Measurements from ENCODE around the gene ST7.

The ST7 gene

DNA sequence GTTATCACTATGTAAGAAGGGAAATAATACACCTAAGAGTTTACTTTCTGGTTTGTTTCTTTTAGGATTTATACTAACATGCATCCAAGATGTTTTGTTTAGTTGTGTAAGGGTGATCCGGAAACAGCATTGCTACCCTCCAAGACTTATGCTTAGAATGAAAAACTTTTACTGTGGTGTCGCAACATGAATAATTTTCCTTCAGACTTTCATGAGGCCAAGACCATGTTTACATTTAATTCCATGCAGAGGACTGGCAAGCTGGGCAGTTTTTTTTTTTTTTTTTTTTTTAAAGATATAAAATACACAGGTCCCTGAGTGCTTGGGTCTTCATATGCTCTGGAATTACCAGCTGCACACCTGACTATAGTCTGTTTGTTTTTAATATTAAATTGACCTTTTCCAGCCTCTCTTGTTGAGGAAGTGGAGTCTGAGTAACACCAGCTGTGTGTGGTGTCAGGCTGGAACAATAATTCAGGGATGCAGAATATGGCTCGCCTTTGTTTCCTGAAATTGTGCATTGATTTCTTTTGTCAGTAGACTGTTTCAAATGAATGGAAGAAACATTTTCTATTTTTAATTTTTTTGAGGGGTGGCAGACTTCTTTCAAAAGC, 81.7 kb downstream of the ST7 start:
- peak; percentile 97 for DNase-seq

DNA sequence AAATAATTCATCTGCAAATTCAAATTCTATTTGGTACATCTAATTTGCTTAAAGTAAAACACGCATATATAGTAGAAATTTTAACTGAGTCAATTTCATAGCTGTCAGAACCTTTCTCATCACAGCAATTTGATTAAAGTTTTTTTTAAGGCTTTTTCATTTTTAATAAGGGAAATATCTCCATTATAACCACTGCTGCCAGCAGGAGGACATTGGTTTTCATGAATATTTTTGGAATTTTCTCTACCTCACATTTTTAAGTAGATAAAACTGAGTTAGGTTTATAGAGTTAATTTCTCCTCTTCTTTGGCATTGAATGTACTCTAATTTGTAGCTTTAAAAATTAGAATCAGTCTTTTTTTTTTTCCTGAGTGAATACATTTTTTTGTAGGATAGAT, 82.2 kb downstream of the ST7 start:
- DNase-seq: no peak

DNA sequence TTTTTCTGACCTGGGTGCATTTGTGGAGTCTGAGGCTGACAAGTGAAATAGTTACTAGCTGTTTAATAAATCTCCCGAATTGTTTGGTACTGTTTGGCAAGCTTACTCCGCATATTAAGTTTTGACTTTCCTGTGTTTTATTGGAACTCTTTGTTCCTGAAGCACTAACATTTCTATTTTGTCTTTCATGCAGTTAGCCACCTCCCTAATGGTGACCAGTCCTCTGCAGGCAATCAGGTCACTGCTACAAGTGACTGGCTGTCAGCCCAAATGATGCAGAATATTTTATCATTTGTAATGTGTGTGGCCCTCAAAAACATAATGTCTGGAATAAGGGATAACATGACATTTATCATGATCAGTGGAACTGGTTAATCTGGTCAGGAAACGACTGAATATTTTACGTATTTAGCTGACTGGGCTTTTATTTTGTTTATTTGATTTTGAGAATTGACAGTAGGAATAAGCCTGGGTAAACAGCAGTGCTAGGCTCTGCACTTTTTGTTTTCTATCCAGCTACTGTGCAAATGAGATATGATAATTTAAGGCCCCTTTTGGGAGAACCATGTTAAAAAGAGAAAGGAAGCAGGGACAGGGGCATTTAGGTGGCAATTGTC, 82.9 kb downstream of the ST7 start:
- peak; percentile 14 for DNase-seq

DNA sequence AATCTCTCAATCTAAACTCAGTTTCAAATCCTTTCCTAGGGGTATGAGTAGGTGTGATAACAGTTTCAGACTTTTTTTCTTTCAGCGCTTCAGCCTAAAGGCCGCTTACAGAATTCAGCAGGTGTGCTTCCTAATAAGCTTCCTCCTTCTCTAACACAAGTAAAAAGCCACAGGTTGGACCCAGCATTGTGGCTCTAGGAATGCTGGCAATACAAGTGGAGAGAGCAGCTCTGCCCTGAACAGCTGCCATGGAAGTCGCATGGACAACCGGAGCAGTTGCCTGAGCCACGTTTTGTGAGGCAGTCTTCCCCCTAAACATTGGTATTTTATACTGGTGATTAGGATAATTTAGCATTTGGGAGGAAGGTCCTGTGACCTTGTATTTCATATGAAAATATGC, 83.5 kb downstream of the ST7 start:
- DNase-seq: peak; percentile 66

DNA sequence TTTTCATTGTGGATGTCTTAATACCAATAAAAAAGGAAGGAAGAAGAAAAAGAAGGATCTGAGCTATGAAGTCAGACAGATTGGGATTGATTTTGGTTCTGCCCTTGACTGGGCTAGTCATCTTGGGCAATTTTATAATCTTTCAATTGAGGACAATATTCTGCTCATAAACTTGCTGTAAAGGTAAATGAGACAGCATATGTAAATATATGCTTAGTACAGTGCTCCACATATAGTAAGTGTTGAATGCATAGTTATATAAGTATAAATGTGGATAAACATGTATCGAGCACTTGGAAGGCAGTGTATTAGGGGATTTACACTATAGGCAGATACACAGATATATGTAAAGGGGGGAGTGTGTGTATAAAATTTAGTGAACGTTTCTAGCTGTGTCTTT, 85.1 kb downstream of the ST7 start:
- DNase-seq: no peak

DNA sequence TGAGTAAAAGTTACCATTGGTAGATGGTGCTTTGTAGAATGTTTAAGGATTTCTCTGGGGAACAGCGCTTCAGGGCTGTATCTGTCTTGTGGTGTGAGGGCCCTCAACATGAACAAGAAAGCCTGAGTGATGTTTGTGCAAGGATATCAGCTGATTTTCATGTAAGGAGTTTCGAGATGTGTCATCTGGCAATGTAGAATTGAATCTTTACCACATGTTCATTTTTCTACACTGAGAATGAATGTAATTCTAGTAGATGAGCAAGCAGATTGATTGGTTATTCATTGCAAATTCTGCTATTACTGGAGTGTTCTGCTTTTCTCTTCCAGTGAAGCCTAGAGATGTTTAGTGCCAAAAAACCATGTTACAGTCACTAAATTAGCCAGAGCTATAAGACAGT, 87.7 kb downstream of the ST7 start:
- no peak for DNase-seq

DNA sequence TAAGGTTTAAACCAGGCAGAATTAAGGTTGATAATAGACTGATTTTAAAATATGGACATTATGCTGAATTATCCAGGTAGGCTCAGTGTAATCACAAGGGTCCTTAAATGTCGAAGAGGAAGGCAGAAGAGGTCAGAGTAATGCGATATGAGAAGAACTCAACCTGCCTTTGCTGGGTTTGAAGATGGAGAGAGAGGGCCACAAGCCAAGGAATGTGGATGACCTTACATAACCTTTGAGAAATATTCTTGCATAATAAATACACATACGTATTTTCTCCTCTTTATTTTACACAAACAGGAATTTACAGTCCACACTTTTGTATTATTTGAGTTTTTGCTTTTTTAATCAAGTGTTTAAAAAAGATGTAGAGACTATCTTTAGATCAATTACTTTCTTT, 88.5 kb downstream of the ST7 start:
- DNase-seq: no peak

DNA sequence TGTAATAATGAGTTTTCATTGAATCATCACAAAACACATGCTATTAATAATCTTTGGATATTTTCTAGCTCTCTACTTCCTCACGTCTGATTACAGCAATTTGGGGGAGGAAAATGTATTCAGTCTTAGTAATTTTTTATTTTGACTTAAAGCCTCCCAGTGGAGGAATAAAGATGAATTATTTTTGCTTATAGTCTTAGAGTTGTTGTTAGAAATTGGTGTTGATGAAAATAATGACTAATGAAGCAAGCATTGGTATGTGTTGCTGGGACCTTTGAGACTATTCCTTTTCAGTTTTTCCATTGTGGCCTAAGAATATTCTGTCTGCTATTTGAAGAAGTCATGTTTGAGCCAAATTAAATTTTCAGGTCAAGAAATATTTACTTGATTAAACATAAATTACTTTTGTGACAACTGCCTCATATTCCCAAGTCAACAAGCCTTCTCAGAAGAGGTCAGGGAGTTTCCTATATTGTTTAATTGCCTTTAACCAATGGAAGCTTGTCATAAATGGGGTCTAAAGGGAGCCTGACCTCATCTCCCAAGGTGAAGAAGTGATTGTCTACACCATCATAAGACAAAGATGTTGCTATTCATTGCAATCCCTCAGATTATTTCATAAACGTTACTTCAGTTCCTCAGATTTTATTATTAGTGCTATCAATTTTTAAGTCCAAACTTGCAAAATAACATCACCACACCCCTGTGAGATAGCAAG, 90.0 kb downstream of the ST7 start:
- DNase-seq: no peak

DNA sequence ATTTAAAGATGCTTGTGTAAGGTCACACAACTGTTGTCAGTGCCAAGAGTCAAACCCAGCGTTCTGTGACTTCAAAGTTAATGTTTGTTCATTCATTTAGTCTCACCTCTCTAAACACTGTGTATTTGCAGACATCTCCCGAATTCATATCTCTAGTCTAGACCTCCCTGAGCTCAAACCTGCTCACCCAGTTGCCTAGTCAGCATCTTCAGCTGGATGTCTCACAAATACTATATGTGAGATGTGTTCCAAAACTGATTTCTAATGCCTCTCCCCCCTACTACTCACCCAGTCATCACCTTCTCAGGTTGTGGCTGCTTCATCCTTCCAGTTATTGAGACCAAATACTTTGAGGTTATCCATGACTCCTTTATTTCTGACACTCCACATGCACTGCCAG, 91.4 kb downstream of the ST7 start:
- DNase-seq: no peak

DNA sequence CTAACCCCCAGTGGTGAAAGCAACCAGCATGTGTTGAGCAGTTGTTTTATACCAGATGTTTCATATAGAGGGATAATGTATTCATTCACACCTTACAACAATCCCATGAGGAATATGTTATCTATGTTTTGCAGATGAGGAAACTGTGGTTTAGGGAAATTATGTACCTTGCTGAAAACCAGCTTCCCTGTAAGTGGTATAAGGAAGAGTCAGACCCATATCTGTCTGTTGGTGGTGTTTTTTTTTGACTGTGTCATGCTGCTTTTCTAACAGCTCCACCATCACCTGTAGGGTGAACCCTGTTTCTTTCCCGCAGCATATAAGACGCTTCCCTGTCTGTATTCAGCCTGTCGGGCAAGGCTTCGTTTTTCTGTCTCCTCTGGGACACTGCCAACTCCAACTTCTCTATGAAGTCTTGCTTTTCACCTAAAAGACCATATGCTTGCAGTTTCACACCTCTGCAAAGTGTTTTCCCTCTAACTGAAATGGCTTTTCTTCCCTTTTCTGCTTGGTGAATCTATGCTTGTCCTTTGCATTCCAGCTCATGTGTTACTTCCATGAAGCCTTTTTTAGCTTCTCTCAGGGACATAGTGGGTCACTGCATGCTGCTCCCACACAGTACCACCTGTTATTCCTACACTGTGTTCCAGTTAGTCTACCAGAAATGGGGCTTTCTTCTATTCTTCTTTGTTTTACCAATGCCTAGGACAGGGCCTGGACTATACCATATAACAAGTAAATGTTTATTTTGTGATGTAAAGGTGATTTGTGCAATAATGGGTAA, 92.8 kb downstream of the ST7 start:
- no peak for DNase-seq

DNA sequence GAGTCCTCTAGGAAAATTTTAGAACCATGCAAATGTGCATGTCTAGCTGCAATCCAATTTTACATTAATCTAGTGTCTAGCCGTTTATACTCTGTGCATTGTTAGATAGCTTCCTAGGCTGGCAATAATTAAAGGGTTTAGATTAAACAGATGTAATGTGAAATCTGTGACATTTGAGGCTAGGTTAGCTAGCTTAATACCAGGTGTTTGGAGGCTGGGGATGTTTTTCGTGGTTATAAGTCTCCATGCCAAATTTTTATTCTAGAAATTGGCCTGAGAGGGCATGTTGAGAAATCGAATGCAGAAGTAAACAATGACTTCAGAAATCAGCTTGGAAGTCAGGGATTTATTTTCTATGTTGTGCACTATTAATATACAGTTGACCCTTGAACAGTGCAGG, 94.2 kb downstream of the ST7 start:
- no peak for DNase-seq

DNA sequence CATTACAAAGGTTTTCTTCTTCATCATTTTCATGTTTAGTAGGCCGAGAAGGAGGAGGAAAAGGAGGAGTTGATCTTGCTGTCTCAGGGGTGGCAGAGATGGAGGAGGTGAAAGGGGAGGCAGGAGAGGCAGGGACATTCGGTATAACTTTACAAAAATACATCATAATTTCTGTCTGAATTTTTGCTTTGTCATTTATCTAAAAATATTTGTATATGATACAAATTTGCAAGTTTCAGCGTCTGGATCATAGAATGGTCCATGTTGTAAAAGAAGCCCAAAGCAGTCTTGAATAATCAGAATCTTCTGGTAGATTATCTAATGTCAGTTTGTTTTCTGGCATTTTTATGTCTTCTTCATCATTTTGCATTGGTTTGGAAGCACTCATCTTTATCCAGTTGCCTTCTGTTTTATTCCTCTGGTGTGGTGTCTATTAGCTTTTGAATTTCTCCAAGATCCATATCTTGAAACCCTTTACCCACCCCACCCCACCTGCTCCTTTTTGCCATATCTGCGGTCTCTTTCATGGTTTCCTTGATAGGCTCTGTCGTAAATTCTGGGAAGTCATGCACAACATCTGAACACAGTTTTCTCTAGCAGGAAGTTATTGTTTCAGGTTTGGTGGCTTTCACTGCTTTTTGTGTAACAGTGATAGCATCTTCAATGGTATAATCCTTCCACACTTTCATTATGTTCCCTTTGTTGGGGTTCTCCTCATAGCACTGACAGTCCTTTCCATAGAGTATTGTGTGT, 95.0 kb downstream of the ST7 start:
- DNase-seq: no peak

DNA sequence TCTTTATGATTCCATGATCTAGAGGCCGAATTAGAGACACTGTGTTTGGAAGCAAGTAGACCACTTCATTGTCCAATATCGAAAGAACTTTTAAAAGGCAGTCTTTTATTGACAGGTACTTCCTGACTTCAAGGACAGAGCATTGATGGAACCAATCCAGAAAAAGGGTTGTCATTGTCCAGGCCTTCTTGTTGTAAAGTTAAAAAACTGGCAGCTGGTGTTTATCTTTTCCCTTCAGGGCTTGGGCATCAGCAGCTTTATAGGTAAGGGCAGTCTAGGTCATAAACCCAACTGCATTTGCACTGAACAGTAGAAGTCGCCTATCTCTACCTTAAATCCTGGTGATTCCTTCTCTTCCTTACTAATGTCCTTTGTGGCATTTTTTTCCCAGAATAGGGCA, 95.6 kb downstream of the ST7 start:
- no peak for DNase-seq

DNA sequence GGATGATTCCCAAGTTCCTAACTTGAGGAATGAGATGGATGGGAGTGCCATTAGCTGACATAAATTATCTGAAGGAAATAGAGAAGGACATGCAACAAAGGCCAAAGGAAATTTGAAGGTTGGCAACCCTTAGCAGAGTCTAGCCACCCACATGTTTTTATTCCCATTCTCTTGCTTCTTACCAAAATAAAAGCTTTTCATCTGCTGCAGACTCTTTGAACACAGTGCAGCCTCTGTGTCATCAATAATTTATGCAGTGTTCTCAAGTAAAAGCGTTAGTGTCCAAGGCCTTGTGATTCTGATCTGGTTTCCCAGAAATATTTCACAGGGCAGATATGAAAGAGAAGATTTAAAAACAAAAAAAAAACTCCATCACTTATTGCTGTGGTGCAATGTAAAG, 98.5 kb downstream of the ST7 start:
- DNase-seq: no peak

DNA sequence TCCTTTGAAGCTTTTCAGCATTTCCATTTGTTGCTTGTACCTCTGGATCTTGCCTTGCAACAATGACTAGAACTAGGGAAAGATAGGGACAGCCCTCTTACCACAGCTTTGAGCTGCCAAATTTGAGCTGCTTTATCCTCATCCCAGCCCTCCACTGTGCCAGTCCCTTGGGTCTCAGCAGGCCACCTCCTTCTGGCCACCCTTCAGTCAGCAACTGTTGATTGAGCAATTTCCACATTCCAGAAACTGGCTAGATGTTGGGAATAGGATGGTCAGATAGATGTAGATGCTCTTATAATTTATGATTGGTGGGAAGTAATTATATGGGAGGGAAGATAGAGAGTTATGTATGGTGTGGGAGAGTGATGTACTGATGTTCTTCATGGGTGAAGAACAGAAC, 100.1 kb downstream of the ST7 start:
- DNase-seq: no peak

DNA sequence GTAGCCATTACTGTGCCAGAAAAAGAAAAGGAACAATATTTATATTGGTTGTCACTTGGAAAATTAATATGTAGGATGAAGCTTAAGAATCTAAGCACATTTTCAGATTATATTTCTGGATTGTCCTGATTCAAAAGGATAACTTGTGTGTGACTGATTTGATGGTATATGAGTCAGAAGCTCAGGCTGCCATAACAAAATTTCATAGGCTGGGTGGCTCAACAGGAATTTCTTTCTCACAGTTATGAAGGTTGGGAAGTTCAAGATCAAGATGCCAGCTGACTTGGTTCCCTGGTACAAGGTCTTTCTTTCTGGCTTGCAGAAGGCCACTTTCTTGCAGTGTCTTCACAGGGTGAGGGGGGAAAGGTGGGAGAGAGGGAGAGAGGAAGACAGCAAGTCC, 108.5 kb downstream of the ST7 start:
- DNase-seq: no peak

DNA sequence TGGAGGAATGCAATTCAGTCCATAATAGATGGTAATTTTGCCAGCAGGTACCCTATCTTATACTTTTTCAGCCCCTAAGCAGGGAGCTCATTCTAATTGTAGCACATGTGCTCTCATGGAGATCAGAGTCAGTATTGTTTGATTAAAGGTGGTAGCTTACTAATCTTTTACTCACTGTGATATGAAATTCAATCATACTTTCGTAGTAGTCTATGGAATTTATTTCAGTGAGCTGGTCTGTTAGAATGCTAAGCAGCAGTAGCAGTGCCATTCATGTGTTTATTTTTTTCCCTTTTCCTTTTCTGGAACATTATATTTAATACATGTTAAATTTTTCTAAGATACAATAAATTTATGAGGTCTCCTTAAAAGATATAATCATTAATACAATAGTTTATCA, 109.0 kb downstream of the ST7 start:
- no peak for DNase-seq

DNA sequence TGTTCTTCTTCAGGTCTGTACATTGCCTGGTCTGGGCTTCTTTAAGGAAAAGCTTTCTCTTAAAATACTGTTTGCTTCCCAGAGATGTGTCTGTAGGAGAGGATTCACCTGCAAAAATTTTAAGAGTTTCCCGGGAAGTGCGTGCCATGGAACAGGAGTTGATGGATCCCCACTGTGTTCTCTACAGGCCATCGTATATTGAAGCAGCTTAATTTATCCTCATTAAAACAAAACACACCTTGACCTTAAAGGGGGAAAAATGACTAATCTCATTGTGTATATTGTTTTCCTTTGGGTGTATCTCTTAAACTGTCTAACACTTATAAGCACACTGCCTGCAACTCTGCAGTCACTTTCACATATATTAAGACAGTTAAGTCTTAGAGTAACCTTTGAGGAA, 111.4 kb downstream of the ST7 start:
- peak; percentile 91 for DNase-seq

DNA sequence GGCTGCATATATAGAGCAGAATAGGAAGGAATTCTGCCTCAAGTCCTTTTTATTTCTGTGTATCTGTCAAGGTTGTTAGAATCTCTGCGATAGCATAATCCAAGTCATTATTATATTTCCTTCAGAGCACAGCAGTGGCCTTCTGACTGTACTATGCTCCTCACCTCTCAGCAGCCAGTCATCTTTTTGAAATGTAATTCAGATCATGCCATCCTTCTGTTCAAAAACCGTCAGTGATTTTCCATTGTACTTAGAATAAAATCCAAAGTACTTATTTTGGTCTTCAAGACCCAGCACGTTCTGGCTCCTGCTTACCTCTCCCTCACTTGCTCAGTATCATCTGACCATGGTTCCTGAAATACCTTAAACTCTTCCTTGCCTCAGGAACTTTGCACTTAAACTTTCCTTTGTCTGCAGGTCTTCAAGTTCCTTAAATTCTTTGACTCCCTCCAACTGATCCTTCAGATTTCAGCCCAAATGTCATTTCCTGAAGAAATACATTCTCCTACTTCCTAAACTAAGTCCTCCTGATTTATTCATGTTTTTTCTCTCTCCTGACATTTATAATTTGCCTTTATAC, 112.4 kb downstream of the ST7 start:
- DNase-seq: no peak

DNA sequence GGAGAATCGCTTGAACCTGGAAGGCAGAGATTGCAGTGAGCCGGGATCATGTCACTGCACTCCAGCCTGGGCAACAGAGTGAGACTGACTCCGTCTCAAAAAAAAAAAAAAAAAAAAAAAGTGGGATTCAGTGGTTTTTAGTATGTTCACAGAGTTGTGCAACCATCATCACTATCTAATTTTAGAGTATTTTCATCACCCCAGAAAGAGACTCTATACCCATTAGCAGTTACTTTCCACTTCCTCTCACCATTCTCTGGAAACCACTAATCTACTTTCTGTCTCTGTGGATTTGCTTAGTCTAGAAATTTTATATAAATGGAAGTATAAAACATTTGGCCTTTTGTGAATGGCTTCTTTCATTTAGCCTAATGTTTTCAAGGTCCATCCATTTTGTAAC, 113.4 kb downstream of the ST7 start:
- DNase-seq: no peak

DNA sequence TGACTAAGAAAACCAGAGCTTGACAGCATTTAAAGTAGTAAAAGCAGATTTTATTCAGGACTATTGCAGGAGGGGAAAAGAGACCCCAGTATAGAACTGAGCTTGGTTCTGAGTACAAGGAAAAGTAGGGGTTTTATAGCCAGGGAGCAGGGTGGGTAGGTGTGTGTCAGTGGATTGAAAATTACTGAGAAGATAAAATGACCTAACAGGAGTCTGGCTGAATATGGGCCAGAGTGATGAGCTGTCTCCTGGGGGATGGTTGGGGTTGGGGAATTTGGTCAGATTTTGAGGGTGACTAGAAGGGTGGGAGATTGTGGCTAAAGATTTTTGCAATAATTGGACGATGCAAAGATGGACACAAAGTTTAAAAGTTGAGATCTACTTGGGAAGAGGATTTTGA, 114.0 kb downstream of the ST7 start:
- DNase-seq: no peak

DNA sequence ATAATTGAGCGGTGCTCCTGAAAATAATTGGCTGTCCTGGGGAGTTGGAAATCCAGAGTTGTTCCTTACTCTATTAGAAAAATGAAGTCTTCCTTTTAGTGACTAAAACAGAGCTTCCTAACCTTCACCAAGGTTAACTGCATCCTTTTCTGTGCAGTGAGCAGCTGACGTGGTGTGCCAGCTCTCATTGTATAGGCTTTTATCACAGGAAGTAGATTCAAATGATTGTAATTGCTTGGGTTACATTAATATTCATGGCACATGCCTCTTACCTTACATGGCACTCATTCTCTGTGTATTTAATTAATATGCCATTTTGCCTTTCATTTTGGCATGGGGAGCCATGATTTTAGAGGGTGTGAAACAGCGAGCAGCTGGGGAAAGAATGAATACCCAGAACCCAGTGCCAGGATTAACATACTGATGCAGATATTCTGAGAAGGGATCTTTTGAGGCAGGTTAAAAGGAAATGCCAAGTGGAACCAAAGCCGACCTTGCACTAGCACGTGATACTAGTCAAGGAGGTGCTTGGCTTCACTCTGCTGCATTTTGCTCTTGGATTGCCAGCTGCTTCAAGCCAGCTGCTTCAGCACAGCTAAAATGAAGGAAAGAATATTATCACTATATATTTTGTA, 115.3 kb downstream of the ST7 start:
- peak; percentile 82 for DNase-seq
